ENCODE measurements around the gene HIGD2A. TPM values are rescaled to one million over a fixed set of nuclear protein-coding genes. Genes with fewer than 3 reads are reported as not detected.
A peak's percentile ranks its signal among the peaks of the same experiment; 100 is the strongest.

The HIGD2A gene
- total RNA-seq, 6 donors from 2014 or later: 46.5 to 108 (median 93.6) TPM

GRCh38 chr5:176396330-176396729, 7.8 kb downstream of the HIGD2A start:
- Histone ChIP-seq H3K4me1 (peaks cover 0 to 6% (median 0%) of the 10 kb centered on the region in 4 donors), H3K4me3 (no peak overlapping the region), H3K27me3 (no peaks in the 10 kb centered on the region), H3K36me3 (peaks cover 0 to 69% (median 35%) of the 10 kb centered on the region in 4 donors), H3K9me3 (no peaks in the 10 kb centered on the region), H3K27ac (no peak overlapping the region)
- DNase-seq (no peak), ATAC-seq (ENCODE audit: low FRiP score in 2 of 2) (no peak)
- 70 to 86% methylated on average over 6 of the region's 6 CpGs for WGBS, 2 donors
- TF ChIP-seq POLR2AphosphoS5 (IDR thresholded peaks at IDR 0.05): no peak
- TF ChIP-seq POLR2A (IDR thresholded peaks at IDR 0.05): no peak
- TF ChIP-seq EP300 (IDR thresholded peaks at IDR 0.05): no peak
- TF ChIP-seq, protein P1, sequence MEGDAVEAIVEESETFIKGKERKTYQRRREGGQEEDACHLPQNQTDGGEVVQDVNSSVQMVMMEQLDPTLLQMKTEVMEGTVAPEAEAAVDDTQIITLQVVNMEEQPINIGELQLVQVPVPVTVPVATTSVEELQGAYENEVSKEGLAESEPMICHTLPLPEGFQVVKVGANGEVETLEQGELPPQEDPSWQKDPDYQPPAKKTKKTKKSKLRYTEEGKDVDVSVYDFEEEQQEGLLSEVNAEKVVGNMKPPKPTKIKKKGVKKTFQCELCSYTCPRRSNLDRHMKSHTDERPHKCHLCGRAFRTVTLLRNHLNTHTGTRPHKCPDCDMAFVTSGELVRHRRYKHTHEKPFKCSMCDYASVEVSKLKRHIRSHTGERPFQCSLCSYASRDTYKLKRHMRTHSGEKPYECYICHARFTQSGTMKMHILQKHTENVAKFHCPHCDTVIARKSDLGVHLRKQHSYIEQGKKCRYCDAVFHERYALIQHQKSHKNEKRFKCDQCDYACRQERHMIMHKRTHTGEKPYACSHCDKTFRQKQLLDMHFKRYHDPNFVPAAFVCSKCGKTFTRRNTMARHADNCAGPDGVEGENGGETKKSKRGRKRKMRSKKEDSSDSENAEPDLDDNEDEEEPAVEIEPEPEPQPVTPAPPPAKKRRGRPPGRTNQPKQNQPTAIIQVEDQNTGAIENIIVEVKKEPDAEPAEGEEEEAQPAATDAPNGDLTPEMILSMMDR (IDR thresholded peaks at IDR 0.05): no peak

DNA sequence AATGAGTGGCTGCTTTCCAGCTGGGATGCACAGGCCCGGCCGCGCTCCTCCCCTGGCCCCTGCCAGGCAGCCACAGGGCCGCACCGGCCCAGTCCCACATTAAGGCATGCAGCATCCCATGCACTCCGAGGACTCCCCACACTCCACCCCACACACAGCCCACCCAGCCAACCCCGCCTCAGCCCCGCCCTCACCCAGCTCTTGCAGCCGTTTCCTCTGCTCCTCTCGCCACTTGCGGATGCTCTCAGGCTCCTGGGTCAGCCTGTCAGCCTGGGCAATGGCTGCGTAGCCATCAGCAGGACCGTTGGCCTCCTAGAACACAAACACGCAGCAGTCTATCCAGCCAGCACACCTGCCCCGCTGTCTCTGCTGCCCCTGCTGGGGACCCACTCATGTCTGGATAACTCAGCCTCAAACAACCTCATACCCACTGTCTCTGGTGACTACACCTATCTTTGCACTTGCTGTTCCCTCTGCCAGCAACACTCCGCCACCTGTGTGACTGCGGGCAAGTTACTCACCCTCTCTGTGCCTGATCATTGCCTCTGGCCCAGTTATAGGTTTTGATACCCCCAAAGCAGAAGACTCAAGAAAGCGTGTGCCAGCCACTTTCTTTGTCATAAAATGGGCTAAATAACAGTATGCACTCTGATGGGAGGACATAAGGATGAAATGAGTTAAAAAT, 9.3 kb downstream of the HIGD2A start:
- Histone ChIP-seq H3K27ac (no peak overlapping the region), H3K9me3 (no peaks in the 10 kb centered on the region), H3K36me3 (peaks cover 0 to 56% (median 22%) of the 10 kb centered on the region in 4 donors), H3K27me3 (no peaks in the 10 kb centered on the region), H3K4me1 (peaks cover 0 to 6% (median 0%) of the 10 kb centered on the region in 4 donors), H3K4me3 (no peak overlapping the region)
- DNase-seq (peak in 1 of 2 donors; percentile 69), ATAC-seq (ENCODE audit: low FRiP score in 2 of 2) (no peak)
- WGBS, 2 donors: 95% methylated on average over 6 to 18 of the region's 18 CpGs
- TF ChIP-seq, protein P1 (IDR thresholded peaks at IDR 0.05): no peak
- TF ChIP-seq EP300 (IDR thresholded peaks at IDR 0.05) (no peak), POLR2A (IDR thresholded peaks at IDR 0.05) (no peak), POLR2AphosphoS5 (IDR thresholded peaks at IDR 0.05) (no peak)

DNA sequence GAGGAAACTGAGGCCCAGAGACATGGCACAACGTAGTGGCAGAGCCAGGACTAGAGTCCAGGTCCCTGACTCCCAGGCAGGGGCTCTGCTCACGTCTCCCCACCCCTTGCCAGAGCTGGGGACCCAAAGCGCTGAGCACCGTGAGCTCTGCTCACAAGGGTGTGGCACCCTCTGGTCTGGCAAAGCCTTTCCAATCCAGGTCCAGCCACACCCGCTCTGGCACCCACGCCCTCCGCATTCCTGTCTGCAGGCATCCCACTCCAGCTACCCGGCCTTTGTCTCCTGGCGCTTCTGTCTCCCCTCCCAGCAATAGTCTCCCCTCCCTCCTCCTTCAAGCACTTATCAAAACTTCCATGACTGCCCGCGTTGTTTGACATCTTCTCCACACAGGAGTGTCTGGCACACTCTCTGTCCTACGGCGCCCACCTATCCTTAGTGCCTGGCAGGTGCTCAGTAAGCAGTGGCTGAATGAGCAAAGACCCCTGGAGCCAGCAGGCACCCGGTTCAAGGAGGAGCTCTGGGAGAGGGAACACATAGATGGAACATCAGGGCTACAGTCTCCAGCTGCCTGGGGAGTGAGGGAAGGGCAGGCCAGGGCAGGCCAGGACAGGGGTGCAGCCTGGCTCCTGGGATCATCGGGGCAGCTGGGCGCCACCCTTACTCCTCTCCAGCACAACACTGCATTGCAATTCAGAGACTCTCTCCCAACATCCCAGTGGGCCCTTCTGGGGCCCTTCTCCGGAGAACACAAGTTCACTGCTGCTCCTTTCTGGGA, 12.0 kb downstream of the HIGD2A start:
- peaks cover 0 to 6% (median 0%) of the 10 kb centered on the region in 4 donors for H3K4me1 ChIP-seq

DNA sequence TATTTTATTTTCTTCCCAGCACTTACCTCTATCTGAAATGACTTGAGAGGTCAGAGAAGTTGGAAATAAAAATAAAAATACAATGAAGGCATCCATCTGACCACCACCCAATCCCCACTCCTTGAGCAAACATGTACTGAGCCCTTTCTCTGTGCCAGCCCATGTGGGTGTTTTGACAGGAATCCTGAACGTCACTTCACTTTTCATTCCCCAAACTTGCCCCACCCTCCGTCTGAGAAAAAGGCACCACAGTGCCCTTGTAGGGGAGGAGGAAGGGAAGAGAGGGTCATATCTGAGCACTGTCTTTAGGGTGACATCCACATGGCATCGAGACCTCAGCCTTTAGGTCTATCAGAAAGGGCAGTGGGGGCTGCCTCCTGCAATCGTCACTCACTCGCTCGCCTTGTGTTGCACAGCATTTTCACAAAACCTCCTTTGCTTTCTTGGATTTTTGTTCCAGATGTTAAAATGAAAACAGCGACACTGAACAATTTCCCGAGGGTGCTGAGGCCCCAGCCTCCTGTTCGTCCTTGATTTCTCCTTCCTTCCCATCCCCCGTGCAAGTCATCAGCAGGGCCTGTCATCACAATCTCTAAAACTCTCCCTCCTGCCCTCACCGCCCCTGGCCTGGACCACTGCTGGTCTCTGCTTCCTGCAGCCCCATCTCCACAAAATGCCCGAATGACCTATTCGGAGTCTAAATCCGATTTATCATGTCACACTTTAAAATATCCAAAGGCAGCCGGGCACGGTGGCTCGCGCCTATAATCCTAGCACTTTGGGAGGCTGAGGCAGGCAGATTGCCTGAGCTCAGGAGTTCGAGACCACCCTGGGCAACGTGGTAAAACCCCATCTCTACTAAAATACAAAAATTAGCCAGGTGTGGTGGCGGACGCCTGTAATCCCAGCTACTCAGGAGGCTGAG, 13.0 kb downstream of the HIGD2A start:
- H3K4me1 ChIP-seq: peaks cover 0 to 6% (median 0%) of the 10 kb centered on the region in 4 donors
- DNase-seq: no peak
- no peak overlapping the region for H3K27ac ChIP-seq
- no peak for ATAC-seq (ENCODE audit: low FRiP score in 2 of 2)
- 87 to 92% methylated on average over 22 of the region's 22 CpGs for WGBS, 2 donors
- peaks cover 0 to 36% (median 17%) of the 10 kb centered on the region in 4 donors for H3K36me3 ChIP-seq
- no peaks in the 10 kb centered on the region for H3K27me3 ChIP-seq
- no peak overlapping the region for H3K4me3 ChIP-seq
- TF ChIP-seq POLR2AphosphoS5 (IDR thresholded peaks at IDR 0.05) (no peak), EP300 (IDR thresholded peaks at IDR 0.05) (no peak)
- TF ChIP-seq, protein P1 (IDR thresholded peaks at IDR 0.05): no peak
- H3K9me3 ChIP-seq: no peaks in the 10 kb centered on the region

More for the DNA sequence above, 12.0 kb downstream of the HIGD2A start:
- WGBS, 2 donors: 72 to 77% methylated on average over 14 to 17 of the region's 17 CpGs
- Histone ChIP-seq H3K9me3 (no peaks in the 10 kb centered on the region), H3K27me3 (no peaks in the 10 kb centered on the region), H3K4me3 (no peak overlapping the region), H3K27ac (no peak overlapping the region), H3K36me3 (peaks cover 0 to 36% (median 15%) of the 10 kb centered on the region in 4 donors)
- no peak for TF ChIP-seq EP300 (IDR thresholded peaks at IDR 0.05)
- TF ChIP-seq, protein P1 (IDR thresholded peaks at IDR 0.05): no peak
- TF ChIP-seq POLR2AphosphoS5 (IDR thresholded peaks at IDR 0.05): no peak
- TF ChIP-seq POLR2A (IDR thresholded peaks at IDR 0.05): no peak
- DNase-seq (no peak), ATAC-seq (ENCODE audit: low FRiP score in 2 of 2) (peak; percentile 21 to 38)
